DMS 273 (cell line): ENCODE measurements around the gene KRT86.
A peak's percentile ranks its signal among the peaks of the same experiment; 100 is the strongest.
"Not testable (repeated sequence)": the region's sequence is repeated elsewhere in the genome, so short reads cannot be mapped to it uniquely, and the experiment has no call there.

ENCODE experiments used
- DNase-seq: peaks from one replicate; lab custom pipeline; 2025; ENCODE audit not compliant: unreplicated experiment; lab: John Stamatoyannopoulos, UW

The KRT86 gene

GRCh38 chr12:52290483-52291134 is 16.2 kb downstream of the KRT86 start:
- DNase-seq, result not testable (repeated sequence)

DNA sequence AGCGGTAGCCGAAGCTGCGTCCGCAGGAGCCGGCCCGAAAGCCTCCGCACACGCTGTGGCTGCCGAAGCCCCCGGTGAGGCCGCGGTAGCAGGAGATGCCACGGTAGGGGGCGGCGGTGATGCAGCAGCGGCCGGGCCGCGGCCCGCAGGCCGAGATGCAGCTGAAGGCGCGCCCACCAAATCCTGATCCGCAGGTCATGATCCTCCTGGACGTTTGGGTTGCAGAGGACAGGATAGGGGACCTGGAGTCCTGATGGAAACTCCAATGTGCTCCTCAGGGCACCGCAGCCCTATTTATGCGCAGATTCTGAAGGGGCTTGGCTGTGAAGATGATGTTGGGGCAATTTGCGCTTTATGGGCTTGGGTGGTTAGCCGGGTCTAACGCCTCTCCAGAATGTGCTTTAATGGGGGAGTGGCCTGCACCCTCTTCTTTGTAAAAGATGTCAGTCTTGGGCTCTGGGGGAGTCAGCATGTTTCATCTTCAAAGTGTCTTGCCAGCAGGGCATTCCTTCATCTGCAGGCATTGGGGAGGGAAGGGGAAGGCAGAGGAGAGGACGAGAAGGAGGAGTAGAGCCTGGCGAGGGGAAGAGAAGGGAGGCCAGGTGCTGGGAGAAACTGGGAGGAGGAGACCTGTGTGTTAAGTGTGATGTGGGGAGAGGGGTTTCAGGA is 17.0 kb downstream of the KRT86 start, which contains the start of gene KRT81:
KRT81 (minus strand) TSS at position 268 of the 669 bp plus-strand sequence; CDS start at position 199, 69 bp downstream.
- no peak for DNase-seq

DNA sequence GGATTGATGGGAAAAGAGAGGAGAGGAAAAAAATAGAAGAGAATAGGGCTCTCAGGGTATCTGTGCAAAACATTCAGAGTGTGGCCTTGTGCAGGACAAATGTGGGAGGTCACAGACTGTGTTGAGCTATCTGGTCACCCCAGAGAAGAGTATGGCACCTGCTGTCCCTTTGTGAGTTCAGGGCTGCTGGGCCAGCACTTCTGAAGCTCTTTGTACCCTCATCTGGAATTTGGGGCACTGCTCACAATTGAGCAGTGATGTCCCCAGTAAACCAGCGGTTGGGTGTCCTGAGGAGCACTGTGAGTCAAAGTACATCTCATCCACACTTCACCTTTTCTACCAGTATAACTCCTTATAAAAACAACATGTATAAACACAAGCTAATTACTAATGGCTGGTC is 19.5 kb downstream of the KRT86 start:
- no peak for DNase-seq

GRCh38 chr12:52294803-52295202 is 20.4 kb downstream of the KRT86 start:
- no peak for DNase-seq

- no peak for DNase-seq
Measured at GRCh38 chr12:52295663-52296062, 21.2 kb downstream of the KRT86 start.

- no peak for DNase-seq
Measured at GRCh38 chr12:52296572-52297215, 22.2 kb downstream of the KRT86 start.

DNA sequence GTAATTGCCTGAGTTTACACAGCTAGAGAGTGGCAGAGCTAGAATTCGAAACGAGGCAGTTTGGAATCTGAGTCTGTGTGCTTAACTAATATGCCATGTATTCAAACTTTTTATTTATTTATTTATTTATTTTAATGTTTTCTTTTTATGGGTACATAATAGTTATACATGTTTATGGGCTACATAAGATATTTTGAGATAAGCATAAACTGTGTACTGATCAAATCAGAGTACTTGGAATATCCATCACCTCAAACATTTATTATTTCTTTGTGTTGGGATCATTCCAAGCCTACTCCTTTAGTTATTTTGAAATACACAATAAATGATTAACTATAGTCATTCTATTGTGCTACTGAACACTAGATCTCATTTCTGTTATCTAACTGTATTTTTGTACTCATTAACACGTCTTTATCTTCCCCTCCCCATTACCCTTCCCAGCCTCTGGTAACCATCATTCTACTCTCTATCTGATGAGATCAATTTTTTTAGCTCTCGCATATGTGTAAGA is 24.3 kb downstream of the KRT86 start:
- no peak for DNase-seq

DNA sequence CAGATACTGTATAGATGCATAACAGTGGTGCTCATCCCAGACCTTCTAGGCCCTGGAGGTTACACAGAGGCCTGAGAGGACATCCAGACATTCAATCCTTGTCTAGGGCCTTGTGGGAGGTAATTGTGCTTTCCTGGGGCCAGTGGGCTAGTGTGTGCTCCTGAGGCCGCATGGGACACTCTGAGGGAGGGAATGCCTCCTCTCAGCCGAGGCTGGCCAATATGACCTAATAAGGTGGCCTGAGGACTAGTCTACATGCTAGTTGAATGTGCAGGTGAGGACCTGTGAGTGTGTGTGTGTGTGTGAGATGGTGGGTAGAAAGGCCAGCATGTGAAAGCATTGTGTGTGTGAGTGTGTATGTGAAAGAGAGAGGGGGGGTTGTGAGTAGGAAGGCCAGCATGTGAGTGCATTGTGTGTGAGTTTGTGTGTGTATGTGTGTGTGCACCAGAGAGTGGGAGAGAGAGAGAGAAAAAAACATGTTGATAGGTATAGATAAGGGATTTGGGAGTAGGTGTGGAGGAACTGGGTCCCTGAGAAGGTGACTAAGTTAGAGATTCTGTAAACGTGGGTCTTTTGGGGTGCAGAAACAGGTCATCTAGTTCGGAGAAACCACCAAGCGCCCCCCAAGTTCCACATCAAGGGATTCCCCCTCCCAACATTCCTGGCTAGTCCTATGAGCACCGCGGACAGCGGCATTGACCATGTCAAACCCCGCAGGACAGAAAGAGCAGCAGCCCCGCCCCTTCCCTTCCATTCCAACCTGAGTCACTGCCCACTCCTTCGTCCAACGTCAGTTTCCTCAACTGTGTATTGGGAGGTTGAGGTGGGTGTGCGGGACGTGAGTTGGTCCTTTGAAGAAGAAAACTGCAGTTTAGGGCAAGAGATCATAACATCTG is 26.6 kb downstream of the KRT86 start:
- DNase-seq, result no peak

GRCh38 chr12:52301721-52302120 is 27.3 kb downstream of the KRT86 start:
- DNase-seq, result not testable (repeated sequence)

- DNase-seq, result not testable (repeated sequence)
Measured at GRCh38 chr12:52302242-52302914, 27.9 kb downstream of the KRT86 start.

GRCh38 chr12:52304941-52305411 is 30.5 kb downstream of the KRT86 start:
- DNase-seq, result not testable (repeated sequence)

DNA sequence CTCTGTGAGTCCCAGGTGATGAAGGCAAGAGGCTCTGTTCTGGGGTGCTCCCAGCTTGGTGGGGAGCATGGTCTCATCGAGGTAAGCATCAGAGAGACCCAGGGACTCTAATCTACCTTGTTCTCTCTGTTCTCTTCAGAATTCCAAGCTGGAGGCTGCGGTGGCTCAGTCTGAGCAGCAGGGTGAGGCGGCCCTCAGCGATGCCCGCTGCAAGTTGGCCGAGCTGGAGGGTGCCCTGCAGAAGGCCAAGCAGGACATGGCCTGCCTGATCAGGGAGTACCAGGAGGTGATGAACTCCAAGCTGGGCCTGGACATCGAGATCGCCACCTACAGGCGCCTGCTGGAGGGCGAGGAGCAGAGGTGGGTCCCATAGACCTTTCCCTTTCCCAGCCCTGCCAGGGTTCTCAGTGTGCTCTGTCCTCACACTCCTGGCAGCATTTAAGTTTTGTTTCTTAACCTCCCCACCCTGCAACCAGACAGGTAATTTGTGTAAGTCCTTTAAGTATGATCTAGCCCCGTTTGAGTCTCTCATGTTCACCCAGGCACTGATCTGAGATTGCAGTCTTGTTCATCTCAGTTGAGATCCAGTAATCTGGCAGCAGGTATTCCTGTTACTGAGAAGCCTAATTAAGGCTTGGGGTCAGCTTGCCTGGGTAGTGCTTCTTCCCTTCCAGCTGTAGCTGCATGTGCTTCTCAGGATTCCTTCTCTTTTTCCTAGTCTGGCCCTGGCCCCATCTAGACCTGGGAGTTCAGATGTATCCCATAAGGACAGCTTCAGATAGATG is 31.7 kb downstream of the KRT86 start:
- DNase-seq, result peak; percentile 5

DNA sequence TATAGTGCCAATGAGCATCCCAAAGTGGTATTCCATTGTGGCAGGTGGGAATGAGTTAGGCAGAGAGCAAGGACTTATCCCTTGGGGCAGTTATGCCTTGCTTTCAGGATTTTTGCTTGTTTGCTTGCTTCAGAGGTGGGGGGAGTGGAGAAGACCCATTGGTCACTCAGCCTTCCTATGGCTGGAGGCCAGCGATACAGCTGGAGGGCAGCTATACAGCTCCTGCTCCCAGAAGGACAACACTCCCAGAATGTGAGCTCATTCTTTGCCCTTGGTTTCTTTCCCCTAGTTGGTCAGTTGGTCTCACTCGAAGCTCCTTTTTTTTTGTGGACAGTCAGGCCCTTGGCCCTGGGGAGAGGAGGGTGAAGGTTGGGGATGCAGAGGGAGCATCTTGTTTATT is 32.3 kb downstream of the KRT86 start:
- no peak for DNase-seq

DNA sequence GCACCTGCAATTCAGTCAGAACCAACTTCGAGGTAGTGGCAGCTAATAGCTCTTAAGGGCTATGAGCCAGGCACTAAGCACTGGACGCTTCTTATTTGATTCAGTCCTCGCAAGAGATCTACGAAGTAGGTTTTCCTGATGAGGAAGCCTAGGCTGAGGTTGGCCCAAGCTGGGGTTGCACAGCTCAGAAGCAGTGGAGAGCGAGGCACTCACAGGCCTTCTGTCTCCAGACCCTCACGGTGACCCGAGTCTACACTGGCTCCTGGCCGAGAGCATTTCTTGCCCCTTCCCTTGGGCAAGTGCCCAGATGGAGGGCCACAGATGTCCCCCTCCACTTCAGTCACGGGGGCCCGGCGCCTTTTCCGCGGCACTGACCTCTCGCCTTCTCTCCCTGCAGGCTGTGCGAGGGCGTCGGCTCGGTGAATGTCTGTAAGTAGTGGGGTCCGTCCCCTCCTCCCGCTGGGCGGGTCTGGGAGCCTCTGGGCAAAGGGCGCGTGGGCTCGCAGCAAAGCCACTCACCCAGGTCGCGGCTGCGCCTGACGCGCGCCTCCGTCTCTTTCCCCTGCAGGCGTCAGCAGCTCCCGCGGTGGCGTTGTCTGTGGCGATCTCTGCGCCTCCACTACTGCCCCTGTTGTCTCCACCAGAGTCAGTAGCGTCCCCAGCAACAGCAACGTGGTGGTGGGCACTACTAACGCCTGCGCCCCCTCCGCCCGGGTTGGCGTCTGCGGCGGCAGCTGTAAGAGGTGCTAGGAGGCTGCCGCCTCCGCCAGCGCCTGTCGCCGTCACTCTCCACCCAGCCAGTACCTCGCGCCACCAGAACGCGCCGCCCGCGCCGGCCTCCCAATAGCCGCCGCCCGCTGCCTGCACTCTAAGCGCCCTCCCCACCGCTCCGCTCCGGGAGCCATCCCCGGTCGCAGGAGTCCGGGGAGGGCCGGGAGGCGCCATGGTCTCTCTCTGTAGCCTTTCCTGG is 33.7 kb downstream of the KRT86 start:
- DNase-seq, result peak; percentile 71

- no peak for DNase-seq
Measured at GRCh38 chr12:52308806-52309425, 34.5 kb downstream of the KRT86 start.

DNA sequence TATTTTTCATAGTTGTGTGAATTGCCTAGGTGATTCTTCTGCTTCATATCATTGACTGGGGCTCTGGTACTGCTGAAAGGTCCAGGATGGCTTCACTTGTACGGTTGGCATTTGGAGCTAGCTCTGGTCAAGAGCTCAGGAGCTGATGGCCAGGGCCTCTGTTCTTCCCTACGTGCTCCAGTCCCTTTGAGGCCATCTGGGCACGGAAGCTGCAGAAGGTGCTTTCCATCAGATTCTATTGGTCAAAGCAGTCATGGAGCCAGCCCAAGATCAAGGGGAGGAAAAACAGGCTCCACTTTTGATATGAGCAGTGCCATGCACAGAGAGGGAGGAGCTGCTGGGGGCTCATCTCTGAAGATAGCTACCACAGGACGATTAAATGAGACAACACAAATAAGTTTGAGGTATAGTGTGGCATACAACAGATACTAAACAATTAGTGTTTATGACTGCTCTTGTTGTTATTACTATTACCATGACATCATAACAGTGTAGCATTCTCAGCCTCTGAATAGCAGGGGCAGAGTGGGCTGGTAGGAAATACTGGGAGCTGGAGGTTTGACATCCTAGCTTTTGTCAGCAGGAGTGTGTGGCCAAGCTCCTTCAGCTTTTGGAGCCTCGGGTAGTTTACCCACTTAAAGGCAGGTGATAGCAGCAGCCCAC is 36.3 kb downstream of the KRT86 start:
- DNase-seq, result no peak

- no peak for DNase-seq
Measured at GRCh38 chr12:52311285-52311648, 36.8 kb downstream of the KRT86 start.
